ENCODE data around the gene CCDC184. TPM values are rescaled to one million over a fixed set of nuclear protein-coding genes. Genes with fewer than 3 reads are reported as not detected.
"Not testable (repeated sequence)": the region's sequence is repeated elsewhere in the genome, so short reads cannot be mapped to it uniquely, and the experiment has no call there.

Gene CCDC184
- total RNA-seq (1 to 10 TPM; 1.1 to 2.2 TPM), polyA plus RNA-seq (1 to 10 TPM in 1 of 2 donors, under 1 TPM in 1; 0.63 to 2.8 TPM)
- long read RNA-seq, donor 1, partial matches to known transcripts = 0 of 2 reads
- long read RNA-seq, donor 1, other reads (novel, unspliced or antisense) = 0 of 2 reads
- long read RNA-seq, donor 2, partial matches to known transcripts = 0 of 4 reads
- long read RNA-seq, donor 2, other reads (novel, unspliced or antisense) = 0 of 4 reads

DNA sequence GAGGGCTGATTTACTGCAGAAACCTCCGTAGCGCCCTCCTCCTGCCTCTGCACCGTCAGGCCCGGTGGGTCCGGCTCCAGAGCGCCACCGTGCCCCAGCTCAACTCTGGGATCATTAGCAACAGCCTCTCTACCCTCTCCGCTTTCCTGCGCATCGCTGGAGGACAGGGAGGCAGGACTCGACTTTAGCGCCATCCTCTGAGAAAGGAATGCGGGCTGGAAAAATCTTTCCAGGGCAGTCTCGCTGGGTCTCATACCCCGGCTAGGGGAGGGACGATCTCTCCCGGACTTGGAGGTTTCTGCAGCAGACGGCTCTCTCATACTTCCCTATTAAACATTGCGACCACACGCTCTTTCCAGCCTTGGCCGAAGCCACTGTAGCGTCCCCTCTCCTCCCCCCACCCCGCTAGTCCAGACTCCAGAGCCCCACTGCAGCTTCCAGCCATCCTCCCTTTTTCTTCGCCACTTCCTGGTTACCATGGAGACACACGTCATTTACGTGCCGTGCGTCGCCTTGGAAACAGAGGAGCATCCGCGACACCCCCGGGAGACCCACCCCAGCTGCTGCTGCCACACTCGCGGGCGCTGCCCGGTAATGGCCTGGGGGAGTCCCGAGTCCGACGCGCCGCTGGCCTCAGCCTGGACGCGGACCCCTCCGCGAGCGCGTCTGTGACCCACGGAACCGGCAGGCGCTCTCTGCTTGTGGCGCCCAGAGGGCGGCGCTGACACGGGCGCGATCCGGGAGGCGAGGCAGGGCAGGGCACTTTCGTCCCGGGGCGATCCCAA is at the start of gene CCDC184:
Gene CCDC184, plus strand, starts transcription at position 554 of the 785 bp plus-strand sequence. CDS start 479 bp downstream, outside the sequence.
- WGBS, 2 donors = 0% methylated on average over 47 to 61 of the region's 61 CpGs
- ATAC-seq (ENCODE audit: low FRiP score) (peak; percentile 86), DNase-seq (peak; percentile 82 to 87)
- Histone ChIP-seq H3K27me3 (ENCODE audit: control insufficient read depth in 1 of 2, insufficient read depth in 2 of 2, low read length in 1 of 2) (no peaks in the 10 kb centered on the region), H3K4me3 (ENCODE audit: low read length in 2 of 2) (peak within 1 kb of the TSS; percentile 47 to 70), H3K27ac (ENCODE audit: low read depth in 1 of 2, low read length in 2 of 2) (peak within 1 kb of the TSS in 1 of 2 donors; percentile 22), H3K36me3 (ENCODE audit: control insufficient read depth in 1 of 2, insufficient read depth in 2 of 2, low read length in 1 of 2) (no peaks in the 10 kb centered on the region), H3K9me3 (ENCODE audit: control insufficient read depth, low read length) (no peaks in the 10 kb centered on the region), H3K4me1 (ENCODE audit: control insufficient read depth in 1 of 2, insufficient read depth in 2 of 2, low read length in 2 of 2) (no peaks in the 10 kb centered on the region)
- intact Hi-C loops (cut with DNase I) = no loop called here

- ATAC-seq (ENCODE audit: low FRiP score) (no peak), DNase-seq (no peak)
- no peak overlapping the region for H3K4me3 ChIP-seq (ENCODE audit: low read length in 2 of 2)
- no peaks in the 10 kb centered on the region for H3K9me3 ChIP-seq (ENCODE audit: control insufficient read depth, low read length)
- H3K4me1 ChIP-seq (ENCODE audit: control insufficient read depth in 1 of 2, insufficient read depth in 2 of 2, low read length in 2 of 2) = no peaks in the 10 kb centered on the region
- 91 to 92% methylated on average over 5 of the region's 5 CpGs for WGBS, 2 donors
- H3K36me3 ChIP-seq (ENCODE audit: control insufficient read depth in 1 of 2, insufficient read depth in 2 of 2, low read length in 1 of 2) = peaks cover 0 to 15% of the 10 kb centered on the region in 2 donors
- intact Hi-C loops (cut with DNase I) = no loop called here
- no peaks in the 10 kb centered on the region for H3K27me3 ChIP-seq (ENCODE audit: control insufficient read depth in 1 of 2, insufficient read depth in 2 of 2, low read length in 1 of 2)
- no peak overlapping the region for H3K27ac ChIP-seq (ENCODE audit: low read depth in 1 of 2, low read length in 2 of 2)
Observed at GRCh38 chr12:48135027-48135426, 48.4 kb upstream of the CCDC184 start.

- 77 to 80% methylated on average over 7 of the region's 7 CpGs for WGBS, 2 donors
Observed at GRCh38 chr12:48142818-48143674, 40.4 kb upstream of the CCDC184 start.

DNA sequence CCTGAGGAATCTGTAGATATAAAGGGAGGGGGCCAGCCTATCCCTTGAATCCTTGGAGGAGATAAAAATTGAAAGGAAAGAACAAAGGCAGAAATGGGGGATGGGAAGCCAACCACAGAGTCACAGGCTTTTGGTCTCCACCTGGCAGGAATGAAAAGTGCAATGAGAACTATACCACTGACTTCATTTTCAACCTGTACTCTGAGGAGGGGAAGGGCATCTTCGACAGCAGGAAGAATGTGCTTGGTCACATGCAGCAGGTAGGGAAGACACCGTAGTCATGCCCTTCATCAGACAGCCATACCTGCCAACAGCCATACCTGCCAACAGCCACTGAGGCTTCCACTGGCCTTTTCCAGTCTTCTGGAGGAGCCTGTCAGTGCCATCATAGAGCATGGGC is 39.5 kb upstream of the CCDC184 start:
- Histone ChIP-seq H3K27ac (ENCODE audit: low read depth in 1 of 2, low read length in 2 of 2) (no peak overlapping the region), H3K27me3 (ENCODE audit: control insufficient read depth in 1 of 2, insufficient read depth in 2 of 2, low read length in 1 of 2) (no peaks in the 10 kb centered on the region), H3K36me3 (ENCODE audit: control insufficient read depth in 1 of 2, insufficient read depth in 2 of 2, low read length in 1 of 2) (peaks cover 4 to 9% of the 10 kb centered on the region in 2 donors), H3K4me3 (ENCODE audit: low read length in 2 of 2) (no peak overlapping the region), H3K9me3 (ENCODE audit: control insufficient read depth, low read length) (no peaks in the 10 kb centered on the region), H3K4me1 (ENCODE audit: control insufficient read depth in 1 of 2, insufficient read depth in 2 of 2, low read length in 2 of 2) (no peaks in the 10 kb centered on the region)
- ATAC-seq (ENCODE audit: low FRiP score) = no peak
- WGBS, 2 donors = 93 to 95% methylated on average over 2 of the region's 2 CpGs
- intact Hi-C loops (cut with DNase I) = no loop called here
- no peak for DNase-seq

More at GRCh38 chr12:48142818-48143674, 40.4 kb upstream of the CCDC184 start:
- intact Hi-C loops (cut with DNase I) = no loop called here
- Histone ChIP-seq H3K9me3 (ENCODE audit: control insufficient read depth, low read length) (no peaks in the 10 kb centered on the region), H3K4me3 (ENCODE audit: low read length in 2 of 2) (no peak overlapping the region), H3K36me3 (ENCODE audit: control insufficient read depth in 1 of 2, insufficient read depth in 2 of 2, low read length in 1 of 2) (peaks cover 4 to 8% of the 10 kb centered on the region in 2 donors), H3K27ac (ENCODE audit: low read depth in 1 of 2, low read length in 2 of 2) (no peak overlapping the region), H3K4me1 (ENCODE audit: control insufficient read depth in 1 of 2, insufficient read depth in 2 of 2, low read length in 2 of 2) (no peaks in the 10 kb centered on the region), H3K27me3 (ENCODE audit: control insufficient read depth in 1 of 2, insufficient read depth in 2 of 2, low read length in 1 of 2) (no peaks in the 10 kb centered on the region)
- DNase-seq (no peak), ATAC-seq (ENCODE audit: low FRiP score) (no peak)

DNA sequence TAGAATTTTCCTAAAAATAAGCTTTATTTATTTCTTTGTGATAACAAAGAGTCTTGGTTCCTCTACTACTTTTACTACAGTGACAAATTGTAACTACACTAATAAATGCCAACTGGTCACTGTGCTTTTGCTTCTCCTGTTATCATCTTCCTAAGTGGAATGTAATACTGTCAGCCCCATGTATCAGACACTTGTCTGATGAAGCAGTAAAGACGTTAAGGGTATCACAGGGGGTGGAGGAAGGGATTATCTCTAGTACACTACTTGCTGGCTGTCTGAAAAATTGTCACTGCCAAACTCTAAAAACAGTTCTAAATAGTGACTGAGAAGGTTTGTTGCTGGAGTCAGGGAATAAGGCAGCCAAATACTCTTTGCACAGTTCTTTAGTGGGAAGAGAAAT is 37.5 kb upstream of the CCDC184 start:
- Histone ChIP-seq H3K27me3 (ENCODE audit: control insufficient read depth in 1 of 2, insufficient read depth in 2 of 2, low read length in 1 of 2) (no peaks in the 10 kb centered on the region), H3K27ac (ENCODE audit: low read depth in 1 of 2, low read length in 2 of 2) (no peak overlapping the region), H3K4me1 (ENCODE audit: control insufficient read depth in 1 of 2, insufficient read depth in 2 of 2, low read length in 2 of 2) (no peaks in the 10 kb centered on the region), H3K4me3 (ENCODE audit: low read length in 2 of 2) (no peak overlapping the region), H3K36me3 (ENCODE audit: control insufficient read depth in 1 of 2, insufficient read depth in 2 of 2, low read length in 1 of 2) (peaks cover 8 to 12% of the 10 kb centered on the region in 2 donors), H3K9me3 (ENCODE audit: control insufficient read depth, low read length) (no peaks in the 10 kb centered on the region)
- intact Hi-C loops (cut with DNase I) = no loop called here
- ATAC-seq (ENCODE audit: low FRiP score) (no peak), DNase-seq (no peak)
- whole genome bisulfite sequencing, 2 donors = 21 to 23% methylated on average over 1 of the region's 1 CpG

DNA sequence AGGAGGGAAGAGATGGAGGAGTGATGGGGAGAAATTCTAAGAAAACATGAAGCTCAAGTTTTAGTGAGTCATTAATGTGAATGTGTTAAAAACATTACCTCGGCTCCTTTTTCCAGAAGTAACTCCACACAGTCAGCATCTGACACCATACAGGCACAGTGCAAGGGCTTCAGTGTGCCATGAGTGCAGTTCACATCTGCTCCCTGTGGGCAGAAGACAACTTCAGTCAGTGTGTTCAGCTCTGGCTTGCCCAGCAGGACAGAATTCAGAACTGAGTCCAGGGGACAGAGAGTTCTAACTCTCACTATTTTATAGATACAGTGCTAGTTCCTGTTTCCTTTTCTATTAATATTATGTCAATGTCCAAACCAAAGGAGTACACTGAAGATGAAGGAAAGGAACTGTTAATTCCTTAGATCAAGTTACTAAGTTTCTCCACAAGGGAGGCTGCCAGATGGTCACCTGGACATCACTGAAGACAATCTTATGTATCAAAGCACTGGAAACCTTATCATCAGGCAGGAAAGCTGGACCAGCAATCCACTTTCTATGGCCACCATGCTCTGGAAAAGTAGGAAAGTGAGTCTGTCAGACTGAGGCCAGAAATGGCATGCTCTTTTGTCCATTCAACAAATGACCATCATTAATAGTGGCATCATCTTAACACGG is 32.2 kb upstream of the CCDC184 start:
- H3K4me3 ChIP-seq (ENCODE audit: low read length in 2 of 2) = no peak overlapping the region
- H3K36me3 ChIP-seq (ENCODE audit: control insufficient read depth in 1 of 2, insufficient read depth in 2 of 2, low read length in 1 of 2) = peaks cover 12% of the 10 kb centered on the region in 2 donors
- 70 to 73% methylated on average over 2 of the region's 2 CpGs for WGBS, 2 donors
- H3K27ac ChIP-seq (ENCODE audit: low read depth in 1 of 2, low read length in 2 of 2) = no peak overlapping the region
- ATAC-seq (ENCODE audit: low FRiP score) = no peak
- no peaks in the 10 kb centered on the region for H3K9me3 ChIP-seq (ENCODE audit: control insufficient read depth, low read length)
- H3K4me1 ChIP-seq (ENCODE audit: control insufficient read depth in 1 of 2, insufficient read depth in 2 of 2, low read length in 2 of 2) = no peaks in the 10 kb centered on the region
- no peak for DNase-seq
- intact Hi-C loops (cut with DNase I) = no loop called here
- H3K27me3 ChIP-seq (ENCODE audit: control insufficient read depth in 1 of 2, insufficient read depth in 2 of 2, low read length in 1 of 2) = no peaks in the 10 kb centered on the region

GRCh38 chr12:48155786-48156185 is 27.7 kb upstream of the CCDC184 start:
- WGBS, 2 donors = 92 to 96% methylated on average over 5 of the region's 5 CpGs
- not testable (repeated sequence) for ATAC-seq (ENCODE audit: low FRiP score); H3K4me3 ChIP-seq (ENCODE audit: low read length in 2 of 2)

GRCh38 chr12:48156652-48157017 is 26.8 kb upstream of the CCDC184 start:
- Histone ChIP-seq H3K9me3 (ENCODE audit: control insufficient read depth, low read length) (no peaks in the 10 kb centered on the region), H3K27me3 (ENCODE audit: control insufficient read depth in 1 of 2, insufficient read depth in 2 of 2, low read length in 1 of 2) (no peaks in the 10 kb centered on the region), H3K36me3 (ENCODE audit: control insufficient read depth in 1 of 2, insufficient read depth in 2 of 2, low read length in 1 of 2) (peaks cover 0 to 2% of the 10 kb centered on the region in 2 donors), H3K4me1 (ENCODE audit: control insufficient read depth in 1 of 2, insufficient read depth in 2 of 2, low read length in 2 of 2) (no peaks in the 10 kb centered on the region), H3K27ac (ENCODE audit: low read depth in 1 of 2, low read length in 2 of 2) (no peak overlapping the region), H3K4me3 (ENCODE audit: low read length in 2 of 2) (peak overlapping the region; percentile 77 to 93)
- 23% methylated on average over 8 of the region's 8 CpGs for WGBS, 2 donors
- DNase-seq = no peak
- intact Hi-C loops (cut with DNase I) = loop anchor here (5.0 kb wide), 2 partner anchors 34 to 49 kb away; partner anchors contain the start of gene SENP1 (in 1 of the 2)
- ATAC-seq (ENCODE audit: low FRiP score) = no peak

More at GRCh38 chr12:48155786-48156185, 27.7 kb upstream of the CCDC184 start:
- not testable (repeated sequence) for DNase-seq; H3K36me3 ChIP-seq (ENCODE audit: control insufficient read depth in 1 of 2, insufficient read depth in 2 of 2, low read length in 1 of 2); H3K4me1 ChIP-seq (ENCODE audit: control insufficient read depth in 1 of 2, insufficient read depth in 2 of 2, low read length in 2 of 2); H3K9me3 ChIP-seq (ENCODE audit: control insufficient read depth, low read length); H3K27ac ChIP-seq (ENCODE audit: low read depth in 1 of 2, low read length in 2 of 2); H3K27me3 ChIP-seq (ENCODE audit: control insufficient read depth in 1 of 2, insufficient read depth in 2 of 2, low read length in 1 of 2)
- intact Hi-C loops (cut with DNase I) = loop anchor here (5.0 kb wide), 2 partner anchors 33 to 48 kb away; partner anchors contain the start of gene SENP1 (in 1 of the 2)

Measured in aorta (tissue), 5 donors.